HCT116 (cell line): ENCODE results near the gene TRIM16. TPM values are rescaled to one million over a fixed set of nuclear protein-coding genes. Genes with fewer than 3 reads are reported as not detected.

ENCODE experiments used
- ATAC-seq: fragments of 200-7000 bp; cut with Tn5 transposase; 2 replicates; pipeline ENCODE4 v1.9.1; 2020; ENCODE audit warnings: mild to moderate bottlenecking, moderate library complexity
- BruUV-seq: library from RNA; stranded (reverse); fragments of 400-500 nt; replicated peaks from 2 replicates; lab custom pipeline; 2021; lab: Mats Ljungman, UMichigan
- CTCF ChIA-PET: fragments of 300-600 bp; sonication (Branson Sonifier 250); formaldehyde crosslinking; loops from one replicate; lab custom pipeline; 2021; ENCODE audit warnings: antibody characterized with exemption; lab: Charles Lee
- POLR2A ChIA-PET: fragments of 300-600, 350-600 bp; sonication (Branson Sonifier 250); formaldehyde crosslinking; loops from one replicate; lab custom pipeline; 2021; ENCODE audit warnings: antibody characterized with exemption; lab: Charles Lee
- RAD21 ChIA-PET, 2 experiments: fragments of 300-600 bp; sonication (Branson Sonifier 250); formaldehyde crosslinking; loops; one replicate each; lab custom pipeline; 2023; ENCODE audit warnings: low total read pairs in 2 of 2; ENCODE audit not compliant: uncharacterized antibody in 2 of 2, unreplicated experiment in 2 of 2, low non-redundant PET in 1 of 2; lab: Charles Lee
- DNase-seq: peaks from one replicate; pipeline ENCODE4 v3.0.0-alpha.2; 2010; ENCODE audit warnings: low read depth, low spot score
- H2AFZ ChIP-seq: fragments of 200-600 bp; shearing (Covaris generic), sonication (generic); 2 replicates; pipeline ENCODE4 v1.6.1; 2017; ENCODE audit warnings: low read depth, mixed run types, mixed read lengths, antibody characterized with exemption, low read length; ENCODE audit not compliant: poor library complexity, severe bottlenecking
- H3K27ac ChIP-seq: 2 replicates; pipeline ENCODE4 v1.5.1; 2012; ENCODE audit warnings: low read depth, low read length
- H3K27me3 ChIP-seq: fragments of 200-600 bp; sonication (generic); 2 replicates; pipeline ENCODE4 v1.6.1; 2016; ENCODE audit warnings: mixed run types, low read length, mixed read lengths; ENCODE audit not compliant: insufficient read depth
- H3K36me3 ChIP-seq, 2 experiments: fragments of 200-500 bp in 1 of 2; fragments of 200-600 bp in 1 of 2; sonication (Bioruptor generic) in 1 of 2; sonication (generic) in 1 of 2; 2 replicates each; pipeline versions ENCODE4 v1.5.1 to v1.6.1; 2014 to 2016; ENCODE audit warnings: low read length in 2 of 2, inconsistent platforms in 1 of 2, mixed read lengths in 1 of 2, mixed run types in 1 of 2; ENCODE audit not compliant: insufficient read depth in 2 of 2, control insufficient read depth in 1 of 2
- H3K4me1 ChIP-seq, 2 experiments: fragments of 200-600 bp in 1 of 2; sonication (generic) in 1 of 2; 2 replicates each; pipeline versions ENCODE4 v1.5.1 to v1.6.1; 2012 to 2017; ENCODE audit warnings: low read length in 2 of 2, inconsistent platforms in 1 of 2, mild to moderate bottlenecking in 1 of 2, mixed read lengths in 1 of 2, mixed run types in 1 of 2, moderate library complexity in 1 of 2; ENCODE audit not compliant: insufficient read depth in 2 of 2, control insufficient read depth in 1 of 2
- H3K4me2 ChIP-seq: fragments of 200-600 bp; sonication (generic); 2 replicates; pipeline ENCODE4 v1.6.1; 2017; ENCODE audit warnings: mixed run types, low read length, mixed read lengths
- H3K4me3 ChIP-seq, 2 experiments: fragments of 200-600 bp in 1 of 2; sonication (generic) in 1 of 2; replicated peaks in 1 of 2; 2 replicates each; pipeline ENCODE4 v1.5.1; 2011 to 2016; ENCODE audit warnings: low read length in 2 of 2, control low read depth in 1 of 2, low read depth in 1 of 2, mild to moderate bottlenecking in 1 of 2, mixed read lengths in 1 of 2, mixed run types in 1 of 2
- H3K79me2 ChIP-seq: fragments of 200-600 bp; sonication (generic); 2 replicates; pipeline ENCODE4 v1.6.1; 2017; ENCODE audit warnings: mild to moderate bottlenecking, mixed run types, low read length, moderate library complexity, mixed read lengths; ENCODE audit not compliant: insufficient read depth
- H3K9ac ChIP-seq: fragments of 200-600 bp; sonication (generic); 2 replicates; pipeline ENCODE4 v1.6.1; 2016; ENCODE audit warnings: low read length, mixed read lengths
- H3K9me2 ChIP-seq: fragments of 200-600 bp; sonication (generic), shearing (Covaris generic); 2 replicates; pipeline ENCODE4 v1.6.1; 2017; ENCODE audit warnings: mixed run types, mild to moderate bottlenecking, moderate library complexity; ENCODE audit not compliant: insufficient read depth
- H3K9me3 ChIP-seq, 2 experiments: fragments of 200-500 bp in 1 of 2; fragments of 200-600 bp in 1 of 2; sonication (Bioruptor generic) in 1 of 2; sonication (generic) in 1 of 2; 2 replicates each; pipeline ENCODE4 v1.6.1; 2014 to 2017; ENCODE audit warnings: low read length in 2 of 2, mixed read lengths in 2 of 2, inconsistent platforms in 1 of 2, low read depth in 1 of 2, mild to moderate bottlenecking in 1 of 2, mixed run types in 1 of 2, moderate library complexity in 1 of 2; ENCODE audit not compliant: control insufficient read depth in 1 of 2, insufficient read depth in 1 of 2
- H4K20me1 ChIP-seq: fragments of 200-600 bp; sonication (generic), shearing (Covaris generic); 2 replicates; pipeline ENCODE4 v1.6.1; 2017; ENCODE audit warnings: mixed run types, mild to moderate bottlenecking, moderate library complexity; ENCODE audit not compliant: insufficient read depth
- CBX3 ChIP-seq: IDR thresholded peaks from 2 replicates; pipeline ENCODE4 v1.6.1; 2012; ENCODE audit warnings: low read depth
- CEBPB ChIP-seq: IDR thresholded peaks from 2 replicates; pipeline ENCODE4 v1.6.1; 2012; ENCODE audit warnings: low read depth
- CTCF ChIP-seq, 3 experiments: fragments of 200-600 bp in 1 of 3; sonication (generic) in 1 of 3; IDR thresholded peaks in 2 of 3; conservative IDR thresholded peaks in 1 of 3; 2 replicates each; pipeline ENCODE4 v1.5.1; 2012 to 2017; ENCODE audit warnings: low read depth in 2 of 3, low read length in 2 of 3, antibody characterized with exemption in 1 of 3, borderline replicate concordance in 1 of 3, control low read depth in 1 of 3, mild to moderate bottlenecking in 1 of 3, mixed read lengths in 1 of 3, mixed run types in 1 of 3, moderate library complexity in 1 of 3; ENCODE audit not compliant: insufficient read depth in 1 of 3
- EGR1 ChIP-seq: IDR thresholded peaks from 2 replicates; pipeline ENCODE4 v1.6.1; 2012; ENCODE audit warnings: low read depth
- ELF1 ChIP-seq: IDR thresholded peaks from 2 replicates; pipeline ENCODE4 v1.6.1; 2012; ENCODE audit warnings: low read depth, borderline replicate concordance
- EZH2phosphoT487 ChIP-seq: fragments of 200-600 bp; IDR thresholded peaks from 2 replicates; pipeline ENCODE4 v1.6.1; 2018; ENCODE audit warnings: antibody characterized with exemption, borderline replicate concordance
- FOSL1 ChIP-seq: IDR thresholded peaks from 2 replicates; pipeline ENCODE4 v1.6.1; 2012; ENCODE audit warnings: low read depth
- JUND ChIP-seq: IDR thresholded peaks from 2 replicates; pipeline ENCODE4 v1.6.1; 2012
- POLR2A ChIP-seq: IDR thresholded peaks from 2 replicates; pipeline ENCODE4 v1.7.0; 2011; ENCODE audit warnings: borderline replicate concordance; ENCODE audit not compliant: insufficient read depth, insufficient read length; ENCODE audit errors: extremely low read depth
- RAD21 ChIP-seq: IDR thresholded peaks from 2 replicates; pipeline ENCODE4 v1.6.1; 2012; ENCODE audit warnings: low read depth, mild to moderate bottlenecking
- SIN3A ChIP-seq: IDR thresholded peaks from 2 replicates; pipeline ENCODE4 v1.6.1; 2012; ENCODE audit warnings: low read depth
- SP1 ChIP-seq: IDR thresholded peaks from 2 replicates; pipeline ENCODE4 v1.6.1; 2012; ENCODE audit warnings: low read depth
- SRF ChIP-seq: IDR thresholded peaks from 2 replicates; pipeline ENCODE4 v1.6.1; 2012; ENCODE audit warnings: low read depth
- TCF7L2 ChIP-seq: IDR thresholded peaks from 2 replicates; pipeline ENCODE4 v1.7.0; 2011; ENCODE audit warnings: borderline replicate concordance, inconsistent platforms; ENCODE audit not compliant: insufficient read depth, insufficient read length; ENCODE audit errors: extremely low read depth
- ZBTB33 ChIP-seq: IDR thresholded peaks from 2 replicates; pipeline ENCODE4 v1.6.1; 2011; ENCODE audit warnings: mild to moderate bottlenecking, low read length, moderate library complexity; ENCODE audit not compliant: insufficient replicate concordance; ENCODE audit errors: extremely low read depth
- ZNF274 ChIP-seq: fragments of 200-500 bp; sonication (Bioruptor generic); IDR thresholded peaks from 2 replicates; pipeline ENCODE4 v1.6.1; 2014; ENCODE audit warnings: mild to moderate bottlenecking, low read depth, low read length, inconsistent platforms
- intact Hi-C: fragments of 100-400 bp; cut with micrococcal nuclease; formaldehyde crosslinking; loops from 2 replicates; pipeline ENCODE4 v1.10.0; 2022
- total RNA-seq: library from RNA; stranded (reverse); gene quantifications from one replicate; pipeline ENCODE4 v1.2.1, GENCODE V29; 2021; ENCODE audit not compliant: unreplicated experiment
- TF ChIP-seq, protein P1 (sequence below): IDR thresholded peaks from 2 replicates; pipeline ENCODE4 v1.6.1; 2012

TRIM16 gene
- total RNA-seq, 1 experiment from 2014 or later, result 33.8 TPM

DNA sequence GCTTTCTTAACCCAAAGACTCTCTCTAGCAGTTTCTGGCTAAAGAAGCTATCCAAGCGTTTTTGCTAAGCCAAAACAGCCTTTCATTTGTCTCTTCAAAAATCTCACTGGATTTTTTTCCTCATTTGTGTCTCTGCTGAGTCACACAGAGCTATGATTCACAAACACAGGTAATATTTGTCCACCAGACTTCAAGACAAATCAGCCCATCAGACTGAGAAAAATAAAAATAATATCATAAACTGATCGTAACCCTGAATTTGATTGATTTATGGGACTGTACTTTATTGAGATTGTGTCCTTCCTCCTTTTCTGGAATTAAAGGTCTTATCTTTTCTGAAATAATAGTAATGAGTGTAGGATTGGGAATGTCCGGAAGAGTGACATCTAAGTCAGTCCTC lies 25.8 kb downstream of the TRIM16 start:
- H4K20me1 ChIP-seq, result no peaks in the 10 kb centered on the region
- POLR2A ChIA-PET, result no interaction called here
- RAD21 ChIA-PET, result no interaction called here
- no peaks in the 10 kb centered on the region for H3K27me3 ChIP-seq
- H3K9ac ChIP-seq, result peak overlapping the region; percentile 42
- H3K36me3 ChIP-seq, result peaks cover 1 to 2% of the 10 kb centered on the region in 2 experiments; a peak in 2 of 4 replicates
- peak overlapping the region in 1 of 2 experiments; percentile 24; a peak in 2 of 4 replicates for H3K4me3 ChIP-seq
- H3K9me3 ChIP-seq, result no peaks in the 10 kb centered on the region
- peak overlapping the region; percentile 64 for H3K4me2 ChIP-seq
- intact Hi-C loops, result no loop called here
- H2AFZ ChIP-seq, result no peak overlapping the region
- H3K79me2 ChIP-seq, result no peaks in the 10 kb centered on the region
- peak; percentile 41 for ATAC-seq
- H3K9me2 ChIP-seq, result no peaks in the 10 kb centered on the region
- no TSS peak for BruUV-seq
- TF ChIP-seq TCF7L2 (no peak), SP1 (peak; percentile 14; the same call in 1 of the 2 replicates), POLR2A (no peak), ZNF274 (no peak), EZH2phosphoT487 (no peak), CBX3 (no peak), EGR1 (no peak), SIN3A (no peak), SRF (no peak), JUND (no peak; the same call in 1 of the 2 replicates), ELF1 (no peak), ZBTB33 (no peak), RAD21 (no peak), CEBPB (no peak), CTCF (IDR thresholded peaks at IDR 0.05 in 2 of 3, conservative IDR thresholded peaks at IDR 0.05 in 1 of 3; ENCODE audit: borderline replicate concordance in 1 of 3, insufficient read depth in 1 of 3, low read depth in 2 of 3, low read length in 2 of 3) (no peak), FOSL1 (peak; percentile 53; the same call in 1 of the 2 replicates)
- TF ChIP-seq, protein P1, sequence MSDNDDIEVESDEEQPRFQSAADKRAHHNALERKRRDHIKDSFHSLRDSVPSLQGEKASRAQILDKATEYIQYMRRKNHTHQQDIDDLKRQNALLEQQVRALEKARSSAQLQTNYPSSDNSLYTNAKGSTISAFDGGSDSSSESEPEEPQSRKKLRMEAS, result no peak
- H3K27ac ChIP-seq, result peak overlapping the region; percentile 89; the same call in 1 of the 2 replicates
- peaks cover 56 to 79% of the 10 kb centered on the region in 2 experiments for H3K4me1 ChIP-seq
- CTCF ChIA-PET, result no interaction called here
- no peak for DNase-seq
